Gastrocnemius medialis (tissue), 4 donors: ENCODE results near the gene IKBKE.

ENCODE experiments used
- POLR2A ChIP-seq, 2 donors: fragments of 450-650 bp; IDR thresholded peaks; one replicate each; pipeline ENCODE4 v1.6.1; 2017; ENCODE audit warnings: antibody characterized with exemption in 2 of 2, mild to moderate bottlenecking in 2 of 2, moderate library complexity in 2 of 2
- TF ChIP-seq, protein P1 (sequence below), 5 experiments: fragments of 450-650 bp in 3 of 5; fragments of 200-600 bp in 2 of 5; sonication (generic) in 2 of 5; IDR thresholded peaks in 4 of 5; conservative IDR thresholded peaks in 1 of 5; 1 replicate in 4 of 5; 2 replicates in 1 of 5; pipeline ENCODE4 v1.5.1; 2016 to 2019; ENCODE audit warnings: antibody characterized with exemption in 5 of 5, mild to moderate bottlenecking in 3 of 5, moderate library complexity in 3 of 5

DNA sequence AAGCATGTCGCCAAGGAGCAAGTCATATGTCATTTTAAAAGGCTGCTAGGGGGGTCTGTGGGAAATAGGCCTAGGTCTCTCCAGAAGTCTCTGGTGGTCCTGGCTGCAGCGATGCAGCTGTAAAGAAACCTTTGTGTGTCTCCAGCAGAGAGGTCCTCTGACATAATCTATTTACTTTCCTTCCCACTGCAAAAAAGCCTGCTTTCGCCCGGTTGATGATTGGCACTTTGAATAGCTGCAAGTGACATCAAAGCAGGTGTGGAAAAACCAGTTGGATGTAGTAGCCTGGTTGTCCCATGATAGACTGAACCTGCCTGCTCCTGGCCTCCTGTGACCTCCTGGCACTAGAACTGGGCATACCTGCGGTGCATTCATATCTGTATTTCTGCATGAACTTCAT lies 50.9 kb downstream of the IKBKE start:
- TF ChIP-seq, protein P1, sequence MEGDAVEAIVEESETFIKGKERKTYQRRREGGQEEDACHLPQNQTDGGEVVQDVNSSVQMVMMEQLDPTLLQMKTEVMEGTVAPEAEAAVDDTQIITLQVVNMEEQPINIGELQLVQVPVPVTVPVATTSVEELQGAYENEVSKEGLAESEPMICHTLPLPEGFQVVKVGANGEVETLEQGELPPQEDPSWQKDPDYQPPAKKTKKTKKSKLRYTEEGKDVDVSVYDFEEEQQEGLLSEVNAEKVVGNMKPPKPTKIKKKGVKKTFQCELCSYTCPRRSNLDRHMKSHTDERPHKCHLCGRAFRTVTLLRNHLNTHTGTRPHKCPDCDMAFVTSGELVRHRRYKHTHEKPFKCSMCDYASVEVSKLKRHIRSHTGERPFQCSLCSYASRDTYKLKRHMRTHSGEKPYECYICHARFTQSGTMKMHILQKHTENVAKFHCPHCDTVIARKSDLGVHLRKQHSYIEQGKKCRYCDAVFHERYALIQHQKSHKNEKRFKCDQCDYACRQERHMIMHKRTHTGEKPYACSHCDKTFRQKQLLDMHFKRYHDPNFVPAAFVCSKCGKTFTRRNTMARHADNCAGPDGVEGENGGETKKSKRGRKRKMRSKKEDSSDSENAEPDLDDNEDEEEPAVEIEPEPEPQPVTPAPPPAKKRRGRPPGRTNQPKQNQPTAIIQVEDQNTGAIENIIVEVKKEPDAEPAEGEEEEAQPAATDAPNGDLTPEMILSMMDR (IDR thresholded peaks at IDR 0.05 in 4 of 5, conservative IDR thresholded peaks at IDR 0.05 in 1 of 5) = no peak
- no peak for TF ChIP-seq POLR2A (IDR thresholded peaks at IDR 0.05)
